IMR-90 (cell line): ENCODE results near the gene GINS3. TPM values are rescaled to one million over a fixed set of nuclear protein-coding genes. Genes with fewer than 3 reads are reported as not detected.
A peak's percentile ranks its signal among the peaks of the same experiment; 100 is the strongest.

Source experiments
- ATAC-seq: fragments of 200-7000 bp; cut with Tn5 transposase; 2 replicates; pipeline ENCODE4 v1.9.1; 2020; ENCODE audit warnings: low read depth, mild to moderate bottlenecking, moderate library complexity
- Bru-seq: library from RNA; stranded (reverse); fragments of 400-500 nt; gene quantifications from one replicate; lab custom pipeline; 2021; lab: Mats Ljungman, UMichigan
- BruChase-seq, 2 experiments: library from RNA; stranded (reverse); fragments of 400-500 nt; gene quantifications; one replicate each; lab custom pipeline; 2021; lab: Mats Ljungman, UMichigan
- BruUV-seq: library from RNA; stranded (reverse); fragments of 400-500 nt; replicated peaks from 2 replicates; lab custom pipeline; 2021; lab: Mats Ljungman, UMichigan
- CTCF ChIA-PET: fragments of 300-600 bp; formaldehyde crosslinking; extraction: SDS; loops from one replicate; lab custom pipeline; 2021; ENCODE audit warnings: antibody characterized with exemption; lab: Yijun Ruan, JAX
- POLR2A ChIA-PET: fragments of 300-600 bp; sonication (Branson Sonifier 250); formaldehyde crosslinking; loops from one replicate; lab custom pipeline; 2022; ENCODE audit warnings: antibody characterized with exemption; ENCODE audit not compliant: unreplicated experiment; lab: Charles Lee
- DNase-seq: peaks from one replicate; pipeline ENCODE4 v3.0.0; 2013
- H2AFZ ChIP-seq: replicated peaks from 2 replicates; pipeline ENCODE3; 2013; ENCODE audit warnings: low read length, mild to moderate bottlenecking; ENCODE audit not compliant: poor library complexity
- H2AK5ac ChIP-seq: 2 replicates; pipeline ENCODE4 v1.6.1; 2013; ENCODE audit warnings: low read depth, low read length, inconsistent platforms
- H2AK9ac ChIP-seq: replicated peaks from 2 replicates; pipeline ENCODE3; 2013; ENCODE audit warnings: mild to moderate bottlenecking, low read depth, low read length, moderate library complexity; ENCODE audit not compliant: poor library complexity
- H2BK120ac ChIP-seq: 2 replicates; pipeline ENCODE4 v1.6.1; 2013; ENCODE audit warnings: low read depth, low read length, inconsistent platforms
- H2BK15ac ChIP-seq: 3 replicates; pipeline ENCODE4 v1.6.1; 2013; ENCODE audit warnings: low read depth, low read length, inconsistent platforms
- H2BK20ac ChIP-seq: 2 replicates; pipeline ENCODE4 v1.6.1; 2013; ENCODE audit warnings: low read depth, mild to moderate bottlenecking, inconsistent platforms, low read length, moderate library complexity
- H2BK5ac ChIP-seq: 2 replicates; pipeline ENCODE4 v1.6.1; 2013; ENCODE audit warnings: mild to moderate bottlenecking, low read depth, low read length, inconsistent platforms; ENCODE audit not compliant: poor library complexity, severe bottlenecking
- H3K14ac ChIP-seq: replicated peaks from 2 replicates; pipeline ENCODE4 v1.6.1; 2013; ENCODE audit warnings: low read depth, low read length, inconsistent platforms
- H3K18ac ChIP-seq: 2 replicates; pipeline ENCODE4 v1.6.1; 2013; ENCODE audit warnings: low read depth, low read length, control low read depth
- H3K23ac ChIP-seq: 2 replicates; pipeline ENCODE4 v1.6.1; 2013; ENCODE audit warnings: low read depth, low read length, inconsistent platforms
- H3K27ac ChIP-seq: 2 replicates; pipeline ENCODE4 v1.5.1; 2013; ENCODE audit warnings: mild to moderate bottlenecking, control low read depth, low read length; ENCODE audit not compliant: insufficient read depth
- H3K27me3 ChIP-seq: 2 replicates; pipeline ENCODE4 v1.6.1; 2013; ENCODE audit warnings: low read length; ENCODE audit not compliant: control insufficient read depth, insufficient read depth
- H3K36me3 ChIP-seq: 2 replicates; pipeline ENCODE4 v1.6.1; 2013; ENCODE audit warnings: low read length, mixed read lengths; ENCODE audit not compliant: control insufficient read depth, insufficient read depth
- H3K4ac ChIP-seq: 2 replicates; pipeline ENCODE4 v1.6.1; 2013; ENCODE audit warnings: low read depth, low read length, inconsistent platforms
- H3K4me1 ChIP-seq: 2 replicates; pipeline ENCODE4 v1.6.1; 2013; ENCODE audit warnings: low read length, mixed read lengths; ENCODE audit not compliant: control insufficient read depth, insufficient read depth
- H3K4me2 ChIP-seq: 2 replicates; pipeline ENCODE4 v1.6.1; 2013; ENCODE audit warnings: low read depth, mild to moderate bottlenecking, control low read depth, low read length, moderate library complexity
- H3K4me3 ChIP-seq: 2 replicates; pipeline ENCODE4 v1.5.1; 2013; ENCODE audit warnings: low read depth, mild to moderate bottlenecking, control low read depth, low read length, moderate library complexity; ENCODE audit not compliant: insufficient read depth
- H3K56ac ChIP-seq: 2 replicates; pipeline ENCODE4 v1.6.1; 2013; ENCODE audit warnings: low read length, inconsistent platforms; ENCODE audit not compliant: insufficient read depth; ENCODE audit errors: extremely low read depth
- H3K79me1 ChIP-seq, 2 experiments: 2 replicates each; pipeline ENCODE4 v1.6.1; 2013; ENCODE audit warnings: low read length in 2 of 2, inconsistent platforms in 1 of 2, low read depth in 1 of 2
- H3K9ac ChIP-seq: 2 replicates; pipeline ENCODE4 v1.6.1; 2013; ENCODE audit warnings: low read depth, low read length, control low read depth
- H3K9me1 ChIP-seq: 2 replicates; pipeline ENCODE4 v1.6.1; 2013; ENCODE audit warnings: low read length, inconsistent platforms; ENCODE audit not compliant: insufficient read depth
- H3K9me3 ChIP-seq: 2 replicates; pipeline ENCODE4 v1.6.1; 2013; ENCODE audit warnings: low read length; ENCODE audit not compliant: control insufficient read depth, insufficient read depth
- H4K20me1 ChIP-seq: 2 replicates; pipeline ENCODE4 v1.6.1; 2013; ENCODE audit warnings: low read length, inconsistent platforms; ENCODE audit not compliant: insufficient read depth
- H4K5ac ChIP-seq: 2 replicates; pipeline ENCODE4 v1.6.1; 2013; ENCODE audit warnings: mild to moderate bottlenecking, low read depth, low read length, control low read depth
- H4K8ac ChIP-seq, 2 experiments: 2 replicates each; pipeline ENCODE4 v1.6.1; 2013; ENCODE audit warnings: low read depth in 2 of 2, low read length in 2 of 2, control low read depth in 1 of 2, inconsistent platforms in 1 of 2
- H4K91ac ChIP-seq: 2 replicates; pipeline ENCODE4 v1.6.1; 2013; ENCODE audit warnings: low read depth, low read length, inconsistent platforms; ENCODE audit not compliant: insufficient read depth
- MAZ ChIP-seq: IDR thresholded peaks from 2 replicates; pipeline ENCODE4 v1.6.1; 2012; ENCODE audit warnings: low read depth, mild to moderate bottlenecking, low read length, improper control_type of control experiment, moderate library complexity, borderline replicate concordance
- MXI1 ChIP-seq: IDR thresholded peaks from 2 replicates; pipeline ENCODE4 v1.6.1; 2012; ENCODE audit warnings: low read depth, mild to moderate bottlenecking, low read length, moderate library complexity, borderline replicate concordance
- NFE2L2 ChIP-seq: fragments of 150-350 bp; IDR thresholded peaks from 2 replicates; pipeline ENCODE4 v1.6.1; 2016; ENCODE audit warnings: low read depth, mild to moderate bottlenecking, low read length
- POLR2A ChIP-seq: IDR thresholded peaks from 2 replicates; pipeline ENCODE4 v1.6.1; 2012; ENCODE audit warnings: mild to moderate bottlenecking, low read depth, low read length
- RCOR1 ChIP-seq: IDR thresholded peaks from 2 replicates; pipeline ENCODE4 v1.6.1; 2012; ENCODE audit warnings: mild to moderate bottlenecking, low read length, improper control_type of control experiment; ENCODE audit not compliant: insufficient replicate concordance
- WGBS, 2 experiments: methylation state at CpG; one replicate each; pipeline versions ENCODE4 v1.1.5 to v1.1.7; 2013; ENCODE audit warnings: missing lambda C conversion rate in 2 of 2; ENCODE audit not compliant: insufficient read length in 1 of 2; ENCODE audit errors: extremely low coverage in 2 of 2; 5-methylcytosine and 5-hydroxymethylcytosine counted together
- dilution Hi-C: fragments of 300-500 bp; cut with HindIII; formaldehyde crosslinking; loops from one replicate; pipeline ENCODE4 v1.14.3; 2018; ENCODE audit warnings: low sequenced_read_pairs; ENCODE audit not compliant: unreplicated experiment
- in situ Hi-C: fragments of 300-500 bp; cut with MboI; formaldehyde crosslinking; loops from 3 replicates; pipeline ENCODE4 v1.14.3; 2019; ENCODE audit warnings: low sequenced_read_pairs, inconsistent platforms, mixed read lengths
- intact Hi-C: fragments of 100-400 bp; cut with micrococcal nuclease; formaldehyde crosslinking; loops from 2 replicates; pipeline ENCODE4 v1.10.0; 2022
- long read RNA-seq: library from polyadenylated mRNA; unstranded; transcript quantifications from one replicate; pipeline ENCODE4 v2.0.0, GENCODE V29; 2021; ENCODE audit not compliant: unreplicated experiment
- polyA plus RNA-seq, 3 experiments: library from polyadenylated mRNA; depleted of rRNA; stranded (reverse); fragments of >200 nt; gene quantifications; 2 replicates each; pipeline ENCODE4 v1.2.3, GENCODE V29; 2012; ENCODE audit warnings: low replicate concordance in 1 of 3
- total RNA-seq: library from RNA; depleted of rRNA; stranded (reverse); fragments of >200 nt; gene quantifications from 2 replicates; pipeline ENCODE4 v1.2.3, GENCODE V29; 2012; rRNA removed

Gene GINS3
- total RNA-seq (5.0 and 5.4 TPM in 2 replicates), polyA plus RNA-seq (2012; rRNA removed) (5.2 and 5.3 TPM in 2 replicates), Bru-seq, nascent RNA (percentile 43 among the genes with signal in this experiment), BruChase-seq, experiment 1, labeled RNA remaining after a 6-hour chase (percentile 38 among the genes with signal in this experiment), BruChase-seq, experiment 2, labeled RNA remaining after a 2-hour chase (percentile 40 among the genes with signal in this experiment)
- polyA plus RNA-seq (2012; cell fraction: cytosol; rRNA removed), result 2.4 and 2.7 TPM in 2 replicates
- polyA plus RNA-seq (2012; cell fraction: nucleus; rRNA removed; ENCODE audit: low replicate concordance), result 1.4 and 2.9 TPM in 2 replicates
- long read RNA-seq, partial matches to known transcripts, result 0 of 2 reads
- long read RNA-seq, other reads (novel, unspliced or antisense), result 1 of 2 reads

GRCh38 chr16:58392215-58393137, at the start of gene GINS3:
Gene GINS3, plus strand, starts transcription at chr16:58392471. Its CDS starts 131 bp downstream, at chr16:58392602.
- 1% methylated on average over 24 of the region's 67 CpGs; no CpG with 5 or more reads in 1 of the 2 experiments for WGBS, 2 experiments
- no peaks in the 10 kb centered on the region for H3K36me3 ChIP-seq
- no peak within 1 kb of the TSS for H2BK20ac ChIP-seq
- peaks cover 2% of the 10 kb centered on the region for H3K27me3 ChIP-seq
- peak within 1 kb of the TSS; percentile 69 for H4K91ac ChIP-seq
- peak within 1 kb of the TSS; percentile 82 for H3K56ac ChIP-seq
- H2BK120ac ChIP-seq, result peak within 1 kb of the TSS; percentile 56
- ChIA-PET CTCF (interaction anchor here (1.3 to 1.5 kb wide), 2 partner anchors 19 to 95 kb away, joined by 4 to 5 read pairs; no protein-coding TSS in a partner anchor), POLR2A (interaction anchor here (0.7 kb wide), 1 partner anchor 60 kb away, joined by 3 read pairs; no protein-coding TSS in a partner anchor)
- peak within 1 kb of the TSS; percentile 80 for H3K4ac ChIP-seq
- H2AK9ac ChIP-seq, result peak within 1 kb of the TSS; percentile 81
- H4K5ac ChIP-seq, result peak within 1 kb of the TSS; percentile 97
- H3K4me2 ChIP-seq, result peak within 1 kb of the TSS; percentile 94
- peak within 1 kb of the TSS; percentile 92 for H3K4me3 ChIP-seq
- peak within 1 kb of the TSS; percentile 45; the same call in 2 of the 3 replicates for H2BK15ac ChIP-seq
- no peak within 1 kb of the TSS for H2AK5ac ChIP-seq
- TF ChIP-seq POLR2A (peak; percentile 41; the same call in 1 of the 2 replicates), MXI1 (0 out of 2 replicates have a peak, but pooled peaks have one; percentile 41), NFE2L2 (no peak), MAZ (peak; percentile 82; the same call in 1 of the 2 replicates), RCOR1 (no peak)
- no peaks in the 10 kb centered on the region; the same call in 1 of the 2 replicates for H3K9me1 ChIP-seq
- no TSS peak for BruUV-seq
- peak within 1 kb of the TSS; percentile 99 for H2AFZ ChIP-seq
- DNase-seq (peak; percentile 90), ATAC-seq (peak; percentile 98)
- in situ Hi-C loops, result no loop called here
- intact Hi-C loops, result no loop called here
- peak within 1 kb of the TSS; percentile 48 for H2BK5ac ChIP-seq
- H3K4me1 ChIP-seq, result peaks cover 1% of the 10 kb centered on the region; the same call in 1 of the 2 replicates
- H3K18ac ChIP-seq, result peak within 1 kb of the TSS; percentile 73
- H3K79me1 ChIP-seq, result peaks cover 10 to 14% of the 10 kb centered on the region in 2 experiments
- peak within 1 kb of the TSS; percentile 90; the same call in 1 of the 2 replicates for H3K23ac ChIP-seq
- H3K14ac ChIP-seq, result peak within 1 kb of the TSS; percentile 91
- no peaks in the 10 kb centered on the region for H4K20me1 ChIP-seq
- H3K9ac ChIP-seq, result peak within 1 kb of the TSS; percentile 87
- peak within 1 kb of the TSS; percentile 65 for H3K27ac ChIP-seq
- H3K9me3 ChIP-seq, result no peaks in the 10 kb centered on the region
- H4K8ac ChIP-seq, result peak within 1 kb of the TSS; percentile 98 to 100
- dilution Hi-C loops, result no loop called here
